B cell (primary cell): ENCODE measurements around the gene PPP3R1. TPM values are rescaled to one million over a fixed set of nuclear protein-coding genes. Genes with fewer than 3 reads are reported as not detected.
A peak's percentile ranks its signal among the peaks of the same experiment; 100 is the strongest.

Source experiments
- ATAC-seq: fragments of 200-7000 bp; cut with Tn5 transposase; one replicate; pipeline ENCODE4 v1.10.0; 2021; ENCODE audit warnings: low read depth, mild to moderate bottlenecking, moderate number of reproducible peaks, moderate library complexity
- CTCF ChIA-PET: fragments of 350-600 bp; sonication (Branson Sonifier 250); formaldehyde crosslinking; loops from one replicate; lab custom pipeline; 2021; ENCODE audit warnings: antibody characterized with exemption, inconsistent platforms; lab: Charles Lee
- POLR2A ChIA-PET: fragments of 350-600 bp; sonication (Branson Sonifier 250); formaldehyde crosslinking; loops from one replicate; lab custom pipeline; 2021; ENCODE audit warnings: antibody characterized with exemption; lab: Charles Lee
- DNase-seq: peaks from one replicate; pipeline ENCODE4 v3.0.0; 2013
- H2AFZ ChIP-seq: 2 replicates; pipeline ENCODE4 v1.6.1; 2012; ENCODE audit warnings: mild to moderate bottlenecking, low read depth, low read length; ENCODE audit not compliant: insufficient read depth, poor library complexity, severe bottlenecking
- H3K27ac ChIP-seq, 2 donors: 1 replicate in 1 of 2; 2 replicates in 1 of 2; pipeline ENCODE4 v1.5.1; 2012 to 2013; ENCODE audit warnings: low read length in 2 of 2, mild to moderate bottlenecking in 2 of 2, moderate library complexity in 1 of 2
- H3K27me3 ChIP-seq, 4 experiments: fragments of 200-600 bp in 1 of 4; sonication (generic) in 1 of 4; replicated peaks in 1 of 4; 1 replicate in 2 of 4; 2 replicates in 2 of 4; pipeline versions ENCODE4 v1.6.1 to v1.7.0; 2013 to 2016; ENCODE audit warnings: low read length in 3 of 4, mild to moderate bottlenecking in 2 of 4, mixed read lengths in 1 of 4, moderate library complexity in 1 of 4; ENCODE audit not compliant: insufficient read depth in 4 of 4, control insufficient read depth in 3 of 4; ENCODE audit errors: control extremely low read depth in 1 of 4
- H3K36me3 ChIP-seq, 2 experiments: replicated peaks in 1 of 2; 1 replicate in 1 of 2; 2 replicates in 1 of 2; pipeline versions ENCODE4 v1.6.1 to v1.7.1; 2013; ENCODE audit warnings: low read length in 1 of 2; ENCODE audit not compliant: insufficient read depth in 2 of 2, control insufficient read depth in 1 of 2; ENCODE audit errors: control extremely low read depth in 1 of 2, extremely low read depth in 1 of 2
- H3K4me1 ChIP-seq, 2 donors: fragments of 200-600 bp in 1 of 2; sonication (generic) in 1 of 2; 1 replicate in 1 of 2; 2 replicates in 1 of 2; pipeline versions ENCODE4 v1.5.1 to v1.6.1; 2013 to 2017; ENCODE audit warnings: low read length in 2 of 2; ENCODE audit not compliant: control insufficient read depth in 2 of 2, insufficient read depth in 2 of 2
- H3K4me2 ChIP-seq: replicated peaks from 2 replicates; pipeline ENCODE3; 2012; ENCODE audit warnings: mild to moderate bottlenecking, low read depth, low read length; ENCODE audit not compliant: poor library complexity, severe bottlenecking
- H3K4me3 ChIP-seq, 5 experiments: fragments of 200-600 bp in 1 of 5; sonication (generic) in 1 of 5; 1 replicate in 3 of 5; 2 replicates in 2 of 5; pipeline versions ENCODE4 v1.5.1 to v1.7.0; 2011 to 2016; ENCODE audit warnings: low read length in 4 of 5, mild to moderate bottlenecking in 4 of 5, low read depth in 2 of 5, control low read depth in 1 of 5, moderate library complexity in 1 of 5; ENCODE audit not compliant: insufficient read depth in 1 of 5; ENCODE audit errors: control extremely low read depth in 1 of 5, extremely low read depth in 1 of 5
- H3K79me2 ChIP-seq: fragments of 200-600 bp; sonication (generic); one replicate; pipeline ENCODE4 v1.6.0; 2016; ENCODE audit warnings: low read length; ENCODE audit not compliant: control insufficient read depth, insufficient read depth
- H3K9ac ChIP-seq: fragments of 200-600 bp; sonication (generic); 2 replicates; pipeline ENCODE4 v1.6.1; 2017; ENCODE audit warnings: mild to moderate bottlenecking, low read length, moderate library complexity
- H3K9me3 ChIP-seq, 3 donors: one replicate each; pipeline versions ENCODE4 v1.6.1 to v1.7.1; 2013; ENCODE audit warnings: low read length in 2 of 3; ENCODE audit not compliant: control insufficient read depth in 2 of 3, insufficient read depth in 1 of 3; ENCODE audit errors: control extremely low read depth in 1 of 3
- H4K20me1 ChIP-seq: 2 replicates; pipeline ENCODE4 v1.6.0; 2012; ENCODE audit warnings: mild to moderate bottlenecking, low read length; ENCODE audit not compliant: insufficient read depth, control insufficient read depth, poor library complexity, severe bottlenecking
- H3K27ac Mint-ChIP-seq: one replicate; pipeline ENCODE4 v1.8.0; 2021; ENCODE audit warnings: mixed read lengths
- H3K27me3 Mint-ChIP-seq: one replicate; pipeline ENCODE4 v1.8.0; 2021; ENCODE audit warnings: mixed read lengths
- H3K4me1 Mint-ChIP-seq: one replicate; pipeline ENCODE4 v1.8.0; 2021; ENCODE audit warnings: mixed read lengths
- H3K4me3 Mint-ChIP-seq: one replicate; pipeline ENCODE4 v1.8.0; 2021; ENCODE audit warnings: mixed read lengths
- H3K9me3 Mint-ChIP-seq: one replicate; pipeline ENCODE4 v1.8.0; 2022; ENCODE audit warnings: mixed read lengths; ENCODE audit not compliant: insufficient read depth
- CTCF ChIP-seq: fragments of 200-600 bp; IDR thresholded peaks from one replicate; pipeline ENCODE4 v1.8.0; 2022; ENCODE audit warnings: antibody characterized with exemption, mild to moderate bottlenecking
- EZH2 ChIP-seq: IDR thresholded peaks from 2 replicates; pipeline ENCODE4 v1.6.1; 2012; ENCODE audit warnings: borderline replicate concordance, low read depth, mild to moderate bottlenecking, moderate library complexity, low read length; ENCODE audit not compliant: insufficient read depth, poor library complexity, severe bottlenecking
- WGBS: methylation state at CpG from one replicate; pipeline ENCODE4 v1.1.5; 2013; ENCODE audit warnings: missing lambda C conversion rate; ENCODE audit not compliant: insufficient coverage; 5-methylcytosine and 5-hydroxymethylcytosine counted together
- intact Hi-C: fragments of 100-400 bp; cut with micrococcal nuclease; formaldehyde crosslinking; loops from one replicate; pipeline ENCODE4 v1.10.0; 2022
- polyA plus RNA-seq: library from polyadenylated mRNA; depleted of rRNA; stranded (reverse); fragments of >200 nt; gene quantifications from 2 replicates; pipeline ENCODE4 v1.2.3, GENCODE V29; 2012
- total RNA-seq, 2 donors: library from RNA; stranded (reverse); fragments of 120-200 nt in 1 of 2; gene quantifications; 1 replicate in 1 of 2; 2 replicates in 1 of 2; pipeline versions ENCODE4 v1.2.3 to v1.2.4, GENCODE V29; 2013 to 2022

The PPP3R1 gene
- total and polyA plus RNA-seq, 2 donors (not counting 1 experiment from before 2014, with no cell fraction given) = 17.9 to 55.6 TPM

GRCh38 chr2:68163641-68164040 lies 88.7 kb downstream of the PPP3R1 start:
- H3K27ac ChIP-seq = no peak overlapping the region
- no peak overlapping the region for H3K4me3 ChIP-seq
- no peaks in the 10 kb centered on the region for H4K20me1 ChIP-seq
- no peak overlapping the region for H3K9ac ChIP-seq
- H3K79me2 ChIP-seq = peaks cover 30% of the 10 kb centered on the region
- no peaks in the 10 kb centered on the region for H3K9me3 ChIP-seq
- H3K4me1 ChIP-seq = peaks cover 7 to 8% of the 10 kb centered on the region in 2 donors
- intact Hi-C loops = no loop called here
- H3K4me2 ChIP-seq = no peak overlapping the region
- H3K27me3 ChIP-seq = no peaks in the 10 kb centered on the region
- DNase-seq (no peak), ATAC-seq (no peak)
- TF ChIP-seq EZH2 = no peak
- TF ChIP-seq CTCF = no peak
- peaks cover 20% of the 10 kb centered on the region for H3K4me1 Mint-ChIP-seq
- no peak overlapping the region for H3K4me3 Mint-ChIP-seq
- H3K9me3 Mint-ChIP-seq = no peaks in the 10 kb centered on the region
- no peak overlapping the region for H3K27ac Mint-ChIP-seq
- CTCF ChIA-PET = no interaction called here
- POLR2A ChIA-PET = no interaction called here
- H3K27me3 Mint-ChIP-seq = no peaks in the 10 kb centered on the region
- H3K36me3 ChIP-seq = peaks cover 10 to 68% of the 10 kb centered on the region in 2 experiments
- WGBS = no CpG with 5 or more reads among the region's 1 CpG
- H2AFZ ChIP-seq = no peak overlapping the region

GRCh38 chr2:68158134-68158447 lies 94.2 kb downstream of the PPP3R1 start:
- peak overlapping the region; percentile 96 to 98 for H3K27ac ChIP-seq
- ChIA-PET POLR2A (interaction anchor here (0.6 to 1.8 kb wide), 4 partner anchors 10 to 1916 kb away, joined by 3 to 14 read pairs (median 4); partner anchors contain the start of gene PPP3R1), CTCF (interaction anchor here (1.0 to 2.0 kb wide), 5 partner anchors 12 to 122 kb away, joined by 4 to 24 read pairs (median 9); partner anchors contain the start of gene PPP3R1)
- H4K20me1 ChIP-seq = no peaks in the 10 kb centered on the region
- no peaks in the 10 kb centered on the region for H3K9me3 ChIP-seq
- H3K4me3 ChIP-seq = peak overlapping the region; percentile 80 to 93 (median 89)
- 3% methylated on average over 4 of the region's 7 CpGs for WGBS
- Mint-ChIP-seq H3K4me1 (peaks cover 43% of the 10 kb centered on the region), H3K4me3 (peak overlapping the region; percentile 97), H3K9me3 (no peaks in the 10 kb centered on the region), H3K27me3 (no peaks in the 10 kb centered on the region), H3K27ac (peak overlapping the region; percentile 100)
- H2AFZ ChIP-seq = peak overlapping the region; percentile 95
- DNase-seq (no peak), ATAC-seq (no peak)
- no peaks in the 10 kb centered on the region for H3K27me3 ChIP-seq
- peak overlapping the region; percentile 79 for H3K4me2 ChIP-seq
- intact Hi-C loops = loop anchor here (5.0 kb wide), 1 partner anchor 44 kb away; no protein-coding TSS in a partner anchor
- peaks cover 2 to 28% of the 10 kb centered on the region in 2 experiments for H3K36me3 ChIP-seq
- H3K79me2 ChIP-seq = peaks cover 69% of the 10 kb centered on the region
- peak overlapping the region; percentile 90 for H3K9ac ChIP-seq
- no peak for TF ChIP-seq CTCF
- TF ChIP-seq EZH2 = no peak
- peaks cover 27 to 30% of the 10 kb centered on the region in 2 donors for H3K4me1 ChIP-seq
